Activated CD4-positive, alpha-beta T cell treated with anti-CD3 and anti-CD28 coated beads, Interleukin-2, amount 50 U/mL, for 24 hours (primary cell): ENCODE results near the gene MATN1.

Source experiments
- DNase-seq, 2 donors: peaks; one replicate each; pipeline ENCODE4 v3.0.0-alpha.2; 2020; ENCODE audit warnings: low read depth in 1 of 2, low spot score in 1 of 2

The MATN1 gene

DNA sequence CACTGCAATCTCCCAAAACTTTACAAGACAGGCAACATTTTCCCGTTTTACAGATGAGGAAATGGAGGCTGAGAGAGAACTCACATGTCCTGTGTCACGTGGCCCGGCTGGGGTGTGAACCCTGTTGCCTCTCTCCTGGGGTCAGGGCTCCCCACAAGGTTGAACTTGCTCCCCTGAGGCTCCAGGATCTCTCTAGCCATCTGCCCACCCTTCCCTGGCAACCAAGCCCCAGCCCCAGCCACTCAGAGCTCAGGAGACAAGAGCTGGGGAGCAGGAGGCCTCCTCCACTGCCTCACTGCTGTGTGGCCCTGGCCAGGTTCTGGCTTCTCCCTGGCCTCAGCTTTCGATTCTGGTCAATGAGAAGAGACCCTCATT, 22.4 kb upstream of the MATN1 start:
- DNase-seq: no peak

GRCh38 chr1:30745156-30745833, 21.9 kb upstream of the MATN1 start:
- DNase-seq: no peak

DNA sequence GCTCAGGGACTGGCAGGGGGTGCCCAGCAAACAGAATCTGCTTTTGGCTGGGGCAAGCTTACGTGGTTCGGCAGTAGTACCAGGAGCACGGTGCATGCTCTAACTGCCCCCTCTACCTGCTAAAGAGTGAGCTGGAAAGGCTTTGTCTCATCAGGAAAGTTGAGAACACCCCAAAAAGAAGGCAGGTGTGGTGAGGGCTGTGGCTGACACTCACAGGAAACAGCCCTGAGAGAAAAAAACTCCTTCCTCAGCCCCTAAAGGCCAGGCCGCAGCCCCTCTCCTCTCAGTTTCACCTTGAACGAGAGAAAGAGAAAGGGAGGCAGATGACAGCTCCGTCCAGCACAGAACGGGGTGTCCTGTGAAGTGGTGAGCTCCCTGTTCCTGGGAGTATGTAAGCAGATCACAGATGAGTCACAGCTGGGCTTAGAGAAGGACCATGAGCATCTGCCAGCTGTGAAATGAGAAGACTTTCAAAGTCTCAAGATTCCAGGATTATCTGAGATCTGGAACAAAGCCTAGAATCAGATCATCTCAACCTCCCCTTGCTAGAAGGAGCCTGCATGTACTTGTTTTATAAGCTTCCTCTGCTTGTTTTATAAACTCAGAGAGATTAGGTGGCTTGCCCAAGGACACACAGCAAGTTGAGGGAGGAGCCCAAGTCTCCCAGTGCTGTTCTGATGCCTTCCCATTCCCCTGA, 20.8 kb upstream of the MATN1 start:
- DNase-seq: no peak

DNA sequence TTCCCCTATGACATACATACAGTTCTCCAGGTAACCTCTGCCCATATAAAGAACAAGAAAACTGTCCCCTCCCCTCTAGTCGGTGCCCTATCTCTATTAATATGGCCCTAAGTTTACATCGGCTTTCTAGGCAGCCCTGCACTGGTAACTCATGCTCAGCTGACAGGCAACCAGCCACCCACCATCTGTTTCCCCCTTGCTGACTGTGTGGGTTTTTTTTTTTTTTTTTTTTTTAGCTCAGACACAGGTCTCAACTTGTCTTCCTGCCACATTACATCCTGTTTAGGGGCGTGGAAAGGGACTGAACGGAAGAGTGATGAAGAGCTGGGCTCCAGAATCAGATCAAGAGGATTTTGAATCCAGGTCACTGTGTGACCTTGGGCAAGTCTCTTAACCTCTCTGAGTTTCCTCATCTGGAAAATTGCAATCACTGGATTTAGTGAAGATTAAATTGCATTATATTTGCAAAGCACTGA, 20.2 kb upstream of the MATN1 start:
- peak in 1 of 2 donors; percentile 58 for DNase-seq

DNA sequence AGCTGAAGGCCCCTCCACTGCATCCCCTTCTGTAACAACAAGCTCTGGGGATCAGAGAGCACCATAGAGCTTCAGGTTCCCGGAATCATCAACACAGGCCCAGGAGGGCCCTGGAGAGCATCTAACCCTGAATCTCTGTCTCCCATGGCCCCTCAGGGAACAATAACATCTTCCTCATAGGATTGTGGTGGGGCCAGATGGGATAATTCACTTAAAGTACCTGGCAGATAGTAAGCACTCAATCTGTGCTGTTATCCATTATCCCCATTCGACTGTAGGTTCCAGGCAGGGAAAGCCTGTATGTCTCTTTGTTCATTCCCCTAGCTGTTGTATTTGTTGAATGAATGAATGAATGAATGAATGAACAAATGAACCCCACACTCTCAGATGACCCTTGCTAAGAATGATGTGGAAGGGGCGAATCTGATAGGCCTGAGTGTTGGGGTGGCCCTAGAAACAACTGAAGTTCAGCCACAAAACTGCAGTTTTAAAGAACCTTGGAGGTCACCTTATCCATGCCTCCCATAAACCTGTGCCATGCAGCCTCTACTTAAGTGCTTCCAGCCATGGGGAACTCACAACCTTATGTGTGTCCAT, 19.7 kb upstream of the MATN1 start:
- DNase-seq: no peak

DNA sequence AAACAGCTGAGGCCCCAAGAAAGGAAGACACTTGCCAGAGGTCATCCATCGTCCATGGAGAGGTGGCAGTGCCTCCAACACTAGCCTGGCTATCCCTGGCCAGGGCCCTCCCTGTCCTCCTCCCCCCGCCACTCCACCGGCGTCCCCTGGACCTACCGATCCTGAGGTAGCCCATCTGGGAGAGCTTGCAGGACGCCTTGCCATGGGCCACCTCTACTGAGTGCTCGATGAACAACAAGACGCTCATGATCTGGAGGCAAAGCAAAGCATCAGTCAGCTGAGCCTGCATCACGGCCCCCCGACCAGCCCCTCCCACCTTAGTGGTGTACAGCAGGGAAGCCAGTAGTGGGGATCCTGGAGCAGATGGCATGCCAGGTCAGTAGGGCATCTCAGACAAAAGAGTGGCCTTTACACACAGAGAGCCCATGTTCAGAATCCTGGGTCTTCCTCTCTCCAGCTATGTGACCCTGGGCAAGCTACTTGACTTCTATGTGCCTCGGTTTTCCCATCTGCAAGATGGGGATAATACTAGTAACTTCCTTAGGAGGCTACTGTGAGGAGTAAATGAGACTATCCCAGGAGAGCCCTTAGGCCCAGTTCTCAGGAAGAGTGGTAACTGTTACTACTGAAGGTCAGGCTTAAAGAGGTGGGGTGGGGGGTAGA, 19.0 kb upstream of the MATN1 start:
- no peak for DNase-seq

- DNase-seq: no peak
Measured at GRCh38 chr1:30741239-30741894, 18.0 kb upstream of the MATN1 start.

DNA sequence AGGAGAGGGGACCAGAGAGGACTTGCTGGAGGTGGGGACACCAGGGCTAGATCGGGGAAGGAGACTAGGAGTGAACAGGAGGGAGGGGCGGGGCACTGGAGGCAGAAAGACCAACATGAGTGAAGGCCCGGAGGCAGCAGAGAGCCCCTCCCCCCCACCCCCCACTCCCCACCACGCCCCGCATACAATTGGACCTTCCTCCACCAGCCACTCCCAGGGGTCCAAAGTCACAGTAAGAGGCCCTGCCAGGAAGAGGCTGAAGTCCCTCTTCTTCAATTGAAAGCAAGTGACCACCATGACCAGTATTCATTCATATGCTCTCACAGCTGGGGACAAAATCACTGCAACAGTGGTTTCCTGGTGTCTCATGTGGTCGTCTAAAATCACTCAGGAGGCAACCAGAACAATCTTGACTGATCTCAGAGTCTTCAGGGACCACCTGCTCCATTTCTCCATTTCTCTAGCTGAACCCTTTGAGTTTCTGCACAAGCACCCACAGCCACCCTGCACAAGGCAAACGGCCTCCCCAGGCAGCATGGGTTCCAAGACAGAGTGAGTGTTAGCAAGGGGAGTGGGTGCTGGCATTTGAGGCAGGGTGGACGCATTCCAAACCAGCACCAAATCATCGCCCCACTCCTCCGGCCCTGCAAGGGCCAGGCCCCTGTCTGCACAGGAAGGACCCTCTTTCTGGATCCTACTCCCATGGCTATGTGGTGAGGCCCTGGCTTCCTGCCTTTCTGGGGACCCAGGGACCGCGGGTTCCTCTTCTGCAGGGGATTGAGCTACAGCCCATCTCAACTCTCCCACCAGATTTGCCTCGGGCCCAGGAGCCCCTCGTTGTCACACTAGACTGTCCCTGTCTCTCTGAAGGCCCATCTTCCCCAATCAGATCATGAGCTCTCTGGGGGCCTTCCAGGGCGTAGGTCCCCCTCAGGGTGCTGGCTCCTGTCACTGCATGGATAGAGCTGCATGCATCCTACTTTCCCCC, 17.2 kb upstream of the MATN1 start:
- no peak for DNase-seq

- DNase-seq: no peak
Measured at GRCh38 chr1:30739601-30740000, 16.2 kb upstream of the MATN1 start.

- no peak for DNase-seq
Measured at GRCh38 chr1:30738715-30739559, 15.6 kb upstream of the MATN1 start.

DNA sequence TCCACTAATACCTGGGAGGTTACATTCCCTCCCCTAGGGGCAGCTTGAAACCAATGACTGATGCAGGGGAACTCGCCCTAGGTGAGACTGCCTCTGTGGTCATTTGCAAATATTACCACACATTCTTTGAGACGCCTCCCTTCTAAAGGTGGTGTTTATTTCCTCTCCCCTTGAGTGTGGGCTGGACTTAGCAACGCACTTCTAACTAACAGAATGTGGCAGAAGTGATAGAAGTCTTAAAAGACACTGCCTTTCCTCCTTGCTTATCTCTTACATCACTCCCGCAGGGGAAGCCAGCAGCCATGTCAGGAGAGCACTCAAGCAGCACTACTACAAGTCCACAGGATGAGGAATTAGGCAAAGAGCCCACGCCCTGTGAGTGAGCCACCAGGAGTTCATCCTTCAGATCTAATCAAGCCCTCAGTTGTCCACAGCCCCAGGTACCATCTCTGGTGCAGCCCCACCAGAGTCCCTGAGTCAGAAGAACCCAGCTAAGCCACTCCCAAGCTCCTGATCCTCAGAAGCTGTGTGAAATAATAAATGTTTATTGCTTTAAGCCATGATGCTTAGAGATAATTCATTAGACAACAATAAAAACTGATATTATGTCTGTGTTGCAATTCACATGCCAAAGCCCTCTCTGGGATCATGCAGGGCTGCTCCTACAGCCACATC, 14.8 kb upstream of the MATN1 start:
- DNase-seq: no peak

GRCh38 chr1:30737357-30738039, 14.1 kb upstream of the MATN1 start:
- DNase-seq: no peak

DNA sequence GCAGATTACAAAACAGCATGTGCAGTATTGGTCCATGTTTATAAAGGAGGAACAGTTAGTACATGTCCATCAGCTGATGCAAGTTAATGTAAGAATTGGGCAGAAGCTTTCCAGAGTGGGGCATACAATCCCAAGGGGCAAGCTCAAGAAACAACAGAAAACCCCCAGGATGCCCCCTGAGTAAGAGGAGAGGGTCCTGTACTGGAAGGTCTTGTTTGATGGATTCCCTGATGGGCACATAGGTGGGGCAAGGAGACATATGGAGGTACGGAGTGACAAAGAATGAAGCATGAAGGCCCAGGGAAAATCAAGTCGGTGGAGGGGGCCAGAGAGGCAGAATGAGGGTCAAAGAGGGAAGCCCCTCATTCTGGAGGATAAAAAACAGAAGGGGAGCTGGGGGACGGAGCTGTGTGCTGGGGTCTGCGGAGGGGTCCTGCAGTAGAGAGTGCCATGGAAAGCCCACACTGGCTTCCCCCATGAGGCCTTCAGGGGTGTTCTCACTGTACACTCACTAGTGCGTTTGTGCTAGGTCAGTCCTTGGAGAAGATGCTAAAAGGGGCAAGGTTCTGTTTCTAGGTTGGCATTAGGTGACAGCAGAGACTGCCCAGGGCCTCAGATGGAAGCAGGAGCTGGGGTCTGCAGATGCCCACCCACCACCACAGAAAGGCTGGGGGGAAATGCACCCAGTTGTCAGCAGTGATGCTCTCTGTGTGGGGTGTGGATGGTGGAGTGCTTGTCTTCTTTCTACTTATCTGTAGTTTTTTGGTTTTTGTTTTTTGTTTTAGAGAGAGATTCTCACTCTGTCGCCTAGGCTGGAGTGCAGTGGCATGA, 12.5 kb upstream of the MATN1 start:
- no peak for DNase-seq

GRCh38 chr1:30735124-30735523, 11.7 kb upstream of the MATN1 start:
- DNase-seq: no peak

- no peak for DNase-seq
Measured at GRCh38 chr1:30734580-30734979, 11.2 kb upstream of the MATN1 start.

- no peak for DNase-seq
Measured at GRCh38 chr1:30734106-30734505, 10.7 kb upstream of the MATN1 start.

DNA sequence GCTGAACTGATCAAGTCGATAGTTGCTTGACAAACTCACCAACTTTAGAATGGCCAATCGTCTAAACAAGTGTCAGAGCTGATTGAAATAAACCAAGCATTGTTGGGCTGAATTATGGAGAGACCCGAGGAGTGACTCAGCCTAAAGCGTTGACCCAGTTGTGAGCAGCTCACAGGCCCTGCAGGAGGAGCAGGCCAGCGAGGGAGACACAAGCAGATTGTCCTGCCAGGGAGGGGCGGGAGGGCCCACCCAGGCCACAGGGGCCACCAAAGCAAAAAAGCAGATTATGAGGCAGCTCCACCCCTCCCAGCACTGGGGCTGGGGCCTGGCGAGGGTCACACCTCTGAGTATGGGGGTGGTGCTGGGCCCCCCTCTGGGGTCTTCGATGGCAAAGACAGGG, 10.1 kb upstream of the MATN1 start:
- DNase-seq: no peak
